IPS-NIHi7 (cell line): ENCODE data around the gene MITF.

Experiments
- DNase-seq: peaks from one replicate; pipeline ENCODE4 v3.0.0; 2012; ENCODE audit warnings: mixed read lengths; ENCODE audit errors: extremely low spot score

Gene MITF

GRCh38 chr3:69725994-69726571 is 13.2 kb upstream of the MITF start:
- no peak for DNase-seq

- no peak for DNase-seq
Observed at GRCh38 chr3:69729147-69729919, 9.9 kb upstream of the MITF start.

- DNase-seq: no peak
Observed at GRCh38 chr3:69731080-69731479, 8.2 kb upstream of the MITF start.

GRCh38 chr3:69735893-69736292 is 3.4 kb upstream of the MITF start:
- DNase-seq: no peak

GRCh38 chr3:69737392-69737791 is 1.9 kb upstream of the MITF start:
- DNase-seq: no peak

- DNase-seq: no peak
Observed at GRCh38 chr3:69738315-69738714, 949 bp upstream of the MITF start.

GRCh38 chr3:69738859-69739203 is 433 bp upstream of the MITF start:
- no peak for DNase-seq

- DNase-seq: peak; percentile 74
Observed at GRCh38 chr3:69740103-69741021, 1.1 kb downstream of the MITF start.

- DNase-seq: no peak
Observed at GRCh38 chr3:69741032-69741767, 1.9 kb downstream of the MITF start.

- DNase-seq: no peak
Observed at GRCh38 chr3:69742391-69742790, 3.1 kb downstream of the MITF start.

GRCh38 chr3:69743975-69744906 is 5.0 kb downstream of the MITF start:
- DNase-seq: no peak

GRCh38 chr3:69745505-69745904 is 6.2 kb downstream of the MITF start:
- DNase-seq: no peak

- no peak for DNase-seq
Observed at GRCh38 chr3:69746119-69746518, 6.9 kb downstream of the MITF start.

- DNase-seq: no peak
Observed at GRCh38 chr3:69747511-69748258, 8.4 kb downstream of the MITF start.

- DNase-seq: no peak
Observed at GRCh38 chr3:69748503-69748902, 9.2 kb downstream of the MITF start.

- DNase-seq: no peak
Observed at GRCh38 chr3:69749461-69749860, 10.2 kb downstream of the MITF start.

- no peak for DNase-seq
Observed at GRCh38 chr3:69750549-69750948, 11.3 kb downstream of the MITF start.

GRCh38 chr3:69751074-69751476 is 11.8 kb downstream of the MITF start:
- no peak for DNase-seq

GRCh38 chr3:69752241-69752640 is 13.0 kb downstream of the MITF start:
- no peak for DNase-seq

- DNase-seq: no peak
Observed at GRCh38 chr3:69753179-69753775, 14.0 kb downstream of the MITF start.
